Pancreas (tissue), 10 donors: ENCODE measurements around the gene SLC45A1. TPM values are rescaled to one million over a fixed set of nuclear protein-coding genes. Genes with fewer than 3 reads are reported as not detected.
A peak's percentile ranks its signal among the peaks of the same experiment; 100 is the strongest.

Source experiments
- ATAC-seq, 4 donors: fragments of 200-7000 bp; cut with Tn5 transposase; one replicate each; pipeline versions ENCODE4 v1.8.0 to v1.9.1; 2020; ENCODE audit warnings: mild to moderate bottlenecking in 4 of 4, moderate library complexity in 4 of 4
- DNase-seq, 6 donors: peaks; one replicate each; pipeline ENCODE4 v3.0.0-alpha.2; 2020
- FAIRE-seq: peaks from 2 replicates; lab custom pipeline; 2012; peaks lifted over from hg19 to GRCh38; lab: Jason Lieb, UNC
- H3K27ac ChIP-seq, 4 donors: fragments of 200-600 bp; sonication (generic); 1 replicate in 3 of 4; 2 replicates in 1 of 4; pipeline versions ENCODE4 v1.5.0 to v1.8.0; 2020
- H3K27me3 ChIP-seq, 4 donors: fragments of 200-600 bp; one replicate each; pipeline ENCODE4 v1.8.0; 2021
- H3K36me3 ChIP-seq, 3 donors: fragments of 200-600 bp; sonication (generic) in 1 of 3; one replicate each; pipeline versions ENCODE4 v1.5.0 to v1.8.0; 2020 to 2021
- H3K4me1 ChIP-seq, 3 donors: fragments of 200-600 bp; one replicate each; pipeline ENCODE4 v1.8.0; 2021
- H3K4me3 ChIP-seq, 4 donors: fragments of 200-600 bp; sonication (generic) in 2 of 4; one replicate each; pipeline versions ENCODE4 v1.5.0 to v1.8.0; 2020 to 2021
- H3K9me3 ChIP-seq, 4 donors: fragments of 200-600 bp; one replicate each; pipeline ENCODE4 v1.8.0; 2021
- CTCF ChIP-seq, 4 donors: fragments of 200-600 bp; sonication (generic) in 3 of 4; IDR thresholded peaks; one replicate each; pipeline versions ENCODE4 v1.5.0 to v1.8.0; 2021; ENCODE audit warnings: antibody characterized with exemption in 4 of 4
- WGBS, 2 donors: extraction: QIAGEN DNeasy Blood & Tissue Kit; methylation state at CpG; one replicate each; pipeline ENCODE4 v1.1.7; 2013; 5-methylcytosine and 5-hydroxymethylcytosine counted together
- intact Hi-C, 3 donors: fragments of 100-400 bp; cut with DNase I; formaldehyde crosslinking; loops; one replicate each; pipeline versions ENCODE4 v1.11.1 to v1.14.2; 2022
- polyA plus RNA-seq, 2 donors: library from polyadenylated mRNA; stranded (reverse); fragments of 200-250 nt; gene quantifications; one replicate each; pipeline ENCODE4 v1.2.3, GENCODE V29; 2013
- total RNA-seq, 6 donors: library from RNA; stranded (reverse); fragmentation: NEBNext Ultra II Directional in 4 of 6; extraction: Animal tissue kit (Norgen Biotek cat#: 25700) in 4 of 6; gene quantifications; one replicate each; pipeline versions ENCODE4 v1.2.1 to v1.2.4, GENCODE V29; 2021 to 2023
- donor health status: healthy with polysubstance abuse.
- donor health status: DM: no; HTN: no; CAD: no; lungs with moderate emphysema.
- donor health status: DM: no; HTN: no; CAD: no.
- donor health status: control.
- donor health status: control.
- donor health status: Bipolar disorder and iron deficiency.
- donor health status: DM: yes; HTN: yes; CAD: no.
- donor health status: DM: no; HTN: no; CAD: no.
- donor health status: DM: no; HTN: no; CAD: no.
- donor health status: DM: yes; HTN: yes; CAD: no.

The SLC45A1 gene
- total and polyA plus RNA-seq, 8 donors: 0.16 to 1.8 (median 0.53) TPM

- WGBS, 2 donors: 46 to 49% methylated on average over 14 of the region's 14 CpGs
- TF ChIP-seq CTCF (IDR thresholded peaks at IDR 0.05): no peak
- Histone ChIP-seq H3K4me3 (no peak overlapping the region), H3K27ac (peak overlapping the region in 3 of 4 donors; percentile 31 to 73 (median 68)), H3K27me3 (no peaks in the 10 kb centered on the region), H3K36me3 (peaks cover 0 to 4% (median 0%) of the 10 kb centered on the region in 3 donors), H3K4me1 (peaks cover 43 to 51% (median 48%) of the 10 kb centered on the region in 3 donors), H3K9me3 (no peaks in the 10 kb centered on the region)
- intact Hi-C loops: loop anchor here in 1 of 3 donors (5.0 kb wide), 1 partner anchor 52 kb away; no protein-coding TSS in a partner anchor
- DNase-seq (no peak), FAIRE-seq (no peak), ATAC-seq (peak; percentile 4 to 58 (median 20))
Measured at GRCh38 chr1:8370046-8370881, 52.4 kb downstream of the SLC45A1 start.

- Histone ChIP-seq H3K4me1 (peaks cover 43 to 51% (median 48%) of the 10 kb centered on the region in 3 donors), H3K36me3 (no peaks in the 10 kb centered on the region), H3K27ac (peak overlapping the region in 3 of 4 donors; percentile 40 to 73 (median 68)), H3K27me3 (no peaks in the 10 kb centered on the region), H3K4me3 (no peak overlapping the region), H3K9me3 (no peaks in the 10 kb centered on the region)
- DNase-seq (no peak), FAIRE-seq (no peak), ATAC-seq (peak in 3 of 4 donors; percentile 11 to 16 (median 12))
- TF ChIP-seq CTCF (IDR thresholded peaks at IDR 0.05): no peak
- 17 to 18% methylated on average over 5 of the region's 5 CpGs for WGBS, 2 donors
- intact Hi-C loops: loop anchor here in 1 of 3 donors (5.0 kb wide), 1 partner anchor 51 kb away; no protein-coding TSS in a partner anchor
Measured at GRCh38 chr1:8370905-8371315, 53.0 kb downstream of the SLC45A1 start.

DNA sequence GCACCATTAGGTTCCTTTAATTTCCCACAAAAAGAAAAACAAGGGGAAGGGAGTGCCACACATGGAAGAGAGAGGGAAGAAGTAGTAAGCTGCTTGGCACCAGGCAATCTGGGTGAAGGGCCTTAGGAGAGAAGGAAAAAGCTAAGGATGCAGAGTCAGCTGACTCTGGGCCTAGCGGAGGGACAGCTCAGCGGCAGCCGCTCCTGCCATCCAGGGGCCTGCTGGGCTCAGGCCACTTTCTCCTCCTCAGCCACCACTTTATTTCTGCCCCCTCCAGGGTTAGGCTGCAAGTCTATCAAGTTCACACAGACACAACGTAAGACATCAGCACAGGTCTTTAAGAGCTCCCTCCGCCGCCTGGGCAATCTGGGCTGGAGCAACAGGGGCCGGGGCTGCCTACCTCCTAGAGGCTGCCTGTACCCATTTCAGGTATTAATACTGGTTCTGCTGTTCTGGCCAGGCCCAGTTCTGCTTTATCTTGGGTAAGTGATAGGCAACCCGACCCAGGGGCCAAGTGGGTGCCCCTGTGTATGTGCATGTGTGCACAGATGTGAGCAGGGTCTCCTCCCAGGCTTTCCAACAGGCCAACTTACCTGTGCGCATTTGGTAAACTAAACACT is 53.6 kb downstream of the SLC45A1 start:
- Histone ChIP-seq H3K36me3 (no peaks in the 10 kb centered on the region), H3K4me1 (peaks cover 43 to 51% (median 48%) of the 10 kb centered on the region in 3 donors), H3K4me3 (no peak overlapping the region), H3K27ac (peak overlapping the region in 3 of 4 donors; percentile 40 to 73 (median 68)), H3K27me3 (no peaks in the 10 kb centered on the region), H3K9me3 (no peaks in the 10 kb centered on the region)
- no peak for DNase-seq
- intact Hi-C loops: loop anchor here in 1 of 3 donors (5.0 kb wide), 1 partner anchor 51 kb away; no protein-coding TSS in a partner anchor
- FAIRE-seq: no peak
- peak in 2 of 4 donors; percentile 7 for ATAC-seq
- 71 to 78% methylated on average over 9 of the region's 9 CpGs for WGBS, 2 donors
- TF ChIP-seq CTCF (IDR thresholded peaks at IDR 0.05): no peak

GRCh38 chr1:8373125-8373524 is 55.2 kb downstream of the SLC45A1 start:
- 56% methylated on average over 3 of the region's 3 CpGs for WGBS, 2 donors
- ATAC-seq: no peak
- no peak for FAIRE-seq
- intact Hi-C loops: loop anchor here in 1 of 3 donors (5.0 kb wide), 1 partner anchor 49 kb away; no protein-coding TSS in a partner anchor
- H3K4me1 ChIP-seq: peaks cover 36 to 43% (median 39%) of the 10 kb centered on the region in 3 donors
- no peaks in the 10 kb centered on the region for H3K27me3 ChIP-seq
- H3K9me3 ChIP-seq: no peaks in the 10 kb centered on the region
- TF ChIP-seq CTCF (IDR thresholded peaks at IDR 0.05): no peak
- no peak overlapping the region for H3K4me3 ChIP-seq
- H3K27ac ChIP-seq: peak overlapping the region; percentile 45 to 82 (median 64)
- no peak for DNase-seq
- no peaks in the 10 kb centered on the region for H3K36me3 ChIP-seq
